Measurements from ENCODE around the gene FRMD6.

FRMD6 gene

GRCh38 chr14:51776102-51776894 is 124.6 kb downstream of the FRMD6 start:
- no peak for DNase-seq (ENCODE audit: low read depth in 3 of 3)

DNA sequence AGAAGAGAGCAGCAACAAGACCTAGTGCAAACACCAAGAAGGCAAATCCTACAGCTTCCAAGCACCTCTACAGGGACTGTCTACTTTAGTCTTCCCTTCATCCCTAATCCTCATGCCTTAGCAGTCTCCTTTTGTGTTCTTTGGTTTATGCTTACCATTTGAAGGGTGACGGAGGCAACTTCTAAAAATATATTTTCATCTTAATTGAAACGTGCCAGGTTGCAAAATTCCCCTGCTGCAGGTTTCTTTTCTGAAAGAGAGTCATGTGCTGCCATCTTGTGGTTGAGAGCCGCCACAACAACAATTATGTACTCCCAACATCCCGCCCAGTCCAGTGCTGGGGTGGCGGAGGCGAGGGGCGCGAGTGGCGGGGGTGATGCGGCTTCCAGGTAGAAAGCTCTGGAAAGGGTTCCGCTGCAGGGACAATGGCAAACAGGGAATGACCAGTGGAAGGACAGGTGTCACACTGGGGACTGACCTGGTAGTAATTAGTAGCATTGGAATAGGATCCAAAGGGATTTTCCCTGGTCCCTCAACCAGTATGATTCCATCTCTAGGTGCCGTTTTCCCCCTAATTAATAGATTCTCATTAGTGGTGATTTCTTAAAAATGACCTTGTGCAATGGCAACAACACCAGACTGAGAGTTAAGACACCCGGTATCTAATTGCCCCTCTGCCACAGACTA is 128.4 kb downstream of the FRMD6 start:
- DNase-seq (ENCODE audit: low read depth in 3 of 3) = peak; percentile 35 to 55 (median 54)

All from stimulated activated CD4-positive, alpha-beta T cell treated with anti-CD3 and anti-CD28 coated beads, TNF-alpha, amount 100 ng/mL, for 4 hours (primary cell).